Measurements from ENCODE around the gene ANKS1A. TPM values are rescaled to one million over a fixed set of nuclear protein-coding genes. Genes with fewer than 3 reads are reported as not detected.

Gene ANKS1A
- total RNA-seq, 2 experiments from 2014 or later = 6.0 to 6.7 TPM

GRCh38 chr6:35044145-35044745, 155.2 kb downstream of the ANKS1A start:
- CTCF ChIA-PET = interaction anchor here (1.5 to 1.9 kb wide), 2 partner anchors 57 to 96 kb away, joined by 4 to 7 read pairs; no protein-coding TSS in a partner anchor
- H3K4me3 Mint-ChIP-seq = no peak overlapping the region
- POLR2A ChIA-PET = no interaction called here
- H3K9me3 Mint-ChIP-seq = no peaks in the 10 kb centered on the region
- intact Hi-C loops (cut with micrococcal nuclease) = no loop called here
- TF ChIP-seq CTCF (IDR thresholded peaks at IDR 0.05) = no peak
- ATAC-seq (no peak), DNase-seq (no peak)
- no peaks in the 10 kb centered on the region for H3K36me3 Mint-ChIP-seq (ENCODE audit: low read depth)
- no peak overlapping the region for H3K27ac Mint-ChIP-seq
- H3K4me1 Mint-ChIP-seq (ENCODE audit: low read depth) = peaks cover 5% of the 10 kb centered on the region
- H3K27me3 Mint-ChIP-seq = no peaks in the 10 kb centered on the region

DNA sequence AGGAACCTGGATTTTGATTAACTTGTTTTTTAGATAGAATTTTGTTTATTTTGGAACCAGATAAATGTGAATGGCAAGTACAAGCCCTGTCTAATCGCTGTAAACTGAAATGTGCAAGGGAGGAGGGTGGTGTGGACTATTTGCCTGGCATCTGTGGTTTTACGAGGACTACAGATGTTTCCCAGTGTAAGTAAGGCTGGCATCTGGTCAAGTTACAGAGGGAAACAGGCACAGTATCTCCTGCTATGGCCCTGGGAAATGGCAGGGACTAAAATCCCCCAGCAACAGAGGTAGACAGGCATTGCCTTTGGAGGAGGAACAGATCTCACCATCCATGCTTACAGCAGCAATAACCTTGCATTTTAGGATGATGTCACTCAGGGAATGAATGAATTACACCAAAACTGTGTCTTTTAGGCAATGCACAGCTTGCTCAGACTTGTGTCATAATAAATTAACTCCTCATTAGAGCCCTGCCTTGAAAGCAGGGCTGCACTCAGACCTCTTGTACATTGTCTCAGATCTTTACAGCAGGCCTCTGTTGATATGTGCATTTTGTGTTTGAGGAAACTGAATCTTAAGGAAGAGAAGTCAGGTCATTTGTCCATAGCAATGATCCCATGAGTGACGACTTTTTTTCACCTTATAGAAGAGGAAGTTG, 155.8 kb downstream of the ANKS1A start:
- ATAC-seq (no peak), DNase-seq (no peak)
- POLR2A ChIA-PET = no interaction called here
- intact Hi-C loops (cut with micrococcal nuclease) = no loop called here
- Mint-ChIP-seq H3K9me3 (no peaks in the 10 kb centered on the region), H3K4me1 (ENCODE audit: low read depth) (peaks cover 5% of the 10 kb centered on the region), H3K27me3 (no peaks in the 10 kb centered on the region), H3K27ac (no peak overlapping the region), H3K36me3 (ENCODE audit: low read depth) (no peaks in the 10 kb centered on the region), H3K4me3 (no peak overlapping the region)
- CTCF ChIA-PET = interaction anchor here (1.5 to 1.9 kb wide), 2 partner anchors 58 to 95 kb away, joined by 4 to 7 read pairs; no protein-coding TSS in a partner anchor
- no peak for TF ChIP-seq CTCF (IDR thresholded peaks at IDR 0.05)

- ChIA-PET CTCF (interaction anchor here (0.6 kb wide), 1 partner anchor 194 kb away, joined by 3 read pairs; no protein-coding TSS in a partner anchor), POLR2A (no interaction called here)
- H3K4me1 Mint-ChIP-seq (ENCODE audit: low read depth) = peaks cover 5% of the 10 kb centered on the region
- TF ChIP-seq CTCF (IDR thresholded peaks at IDR 0.05) = no peak
- H3K27me3 Mint-ChIP-seq = no peaks in the 10 kb centered on the region
- H3K27ac Mint-ChIP-seq = no peak overlapping the region
- no peak for DNase-seq
- H3K4me3 Mint-ChIP-seq = no peak overlapping the region
- ATAC-seq = no peak
- no peaks in the 10 kb centered on the region for H3K9me3 Mint-ChIP-seq
- no peaks in the 10 kb centered on the region for H3K36me3 Mint-ChIP-seq (ENCODE audit: low read depth)
- intact Hi-C loops (cut with micrococcal nuclease) = no loop called here
Observed at GRCh38 chr6:35046103-35046502, 157.0 kb downstream of the ANKS1A start.

GRCh38 chr6:35046862-35047261, 157.8 kb downstream of the ANKS1A start:
- ChIA-PET POLR2A (no interaction called here), CTCF (no interaction called here)
- no peak for TF ChIP-seq CTCF (IDR thresholded peaks at IDR 0.05)
- Mint-ChIP-seq H3K27me3 (no peaks in the 10 kb centered on the region), H3K27ac (no peak overlapping the region), H3K9me3 (no peaks in the 10 kb centered on the region), H3K4me1 (ENCODE audit: low read depth) (peaks cover 5% of the 10 kb centered on the region), H3K4me3 (no peak overlapping the region), H3K36me3 (ENCODE audit: low read depth) (no peaks in the 10 kb centered on the region)
- DNase-seq (no peak), ATAC-seq (no peak)
- intact Hi-C loops (cut with micrococcal nuclease) = no loop called here

- no peak for ATAC-seq
- intact Hi-C loops (cut with micrococcal nuclease) = no loop called here
- no peak overlapping the region for H3K27ac Mint-ChIP-seq
- no peaks in the 10 kb centered on the region for H3K27me3 Mint-ChIP-seq
- H3K4me3 Mint-ChIP-seq = no peak overlapping the region
- peak; percentile 7 for DNase-seq
- CTCF ChIA-PET = no interaction called here
- H3K36me3 Mint-ChIP-seq (ENCODE audit: low read depth) = no peaks in the 10 kb centered on the region
- POLR2A ChIA-PET = interaction anchor here (0.7 kb wide), 1 partner anchor 193 kb away, joined by 3 read pairs; no protein-coding TSS in a partner anchor
- no peaks in the 10 kb centered on the region for H3K9me3 Mint-ChIP-seq
- peaks cover 5% of the 10 kb centered on the region for H3K4me1 Mint-ChIP-seq (ENCODE audit: low read depth)
- no peak for TF ChIP-seq CTCF (IDR thresholded peaks at IDR 0.05)
Observed at GRCh38 chr6:35047265-35048011, 158.4 kb downstream of the ANKS1A start.

Measured in activated CD8-positive, alpha-beta T cell treated with anti-CD3 and anti-CD28 coated beads for 36 hours (primary cell).